ENCODE data around the gene DHRSX. TPM values are rescaled to one million over a fixed set of nuclear protein-coding genes. Genes with fewer than 3 reads are reported as not detected.
"Not testable (repeated sequence)": the region's sequence is repeated elsewhere in the genome, so short reads cannot be mapped to it uniquely, and the experiment has no call there.

DHRSX gene
- total and polyA plus RNA-seq, 5 experiments from 2014 or later, result 17.1 to 20.8 (median 17.2) TPM

DNA sequence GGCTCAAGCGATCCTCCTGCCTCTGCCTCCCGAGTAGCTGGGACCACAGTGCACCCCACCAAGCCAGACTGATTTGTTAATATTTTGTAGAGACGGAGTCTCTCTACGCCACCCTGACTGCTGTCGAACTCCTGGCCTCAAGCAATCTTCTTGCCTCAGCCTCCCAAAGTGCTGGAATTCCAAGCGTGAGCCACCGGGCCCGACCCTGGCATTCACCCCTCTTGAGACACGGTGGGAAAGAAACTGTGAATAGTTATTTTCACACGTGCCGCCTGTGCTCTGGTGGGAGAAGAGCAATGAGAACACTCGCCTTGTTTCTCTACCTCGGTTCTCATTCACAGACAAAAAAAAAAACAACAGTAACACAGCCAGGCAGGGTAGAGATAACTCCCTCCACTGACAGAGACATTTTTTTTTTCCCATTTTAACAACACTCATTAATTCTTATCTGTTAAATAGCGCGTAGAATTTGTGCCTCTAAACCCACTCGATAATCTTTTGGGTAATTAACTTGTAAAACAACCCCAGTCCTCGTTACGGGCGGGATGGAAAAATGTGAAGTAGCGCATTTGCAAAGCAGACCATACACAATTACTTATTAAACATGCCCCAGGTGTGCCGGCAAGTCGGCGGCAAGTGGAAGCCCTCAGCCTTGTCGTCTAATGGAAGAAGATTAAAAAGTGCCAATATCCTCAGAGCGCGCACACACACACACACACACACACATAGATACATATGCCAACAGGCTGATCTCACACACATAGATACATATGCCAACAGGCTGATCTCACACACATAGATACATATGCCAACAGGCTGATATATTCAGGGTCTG, 103.3 kb downstream of the DHRSX start:
- Mint-ChIP-seq H3K4me3 (no peak overlapping the region), H3K4me1 (peaks cover 0 to 12% (median 3%) of the 10 kb centered on the region in 4 donors), H3K27me3 (no peaks in the 10 kb centered on the region), H3K27ac (peak overlapping the region in 1 of 10 donors; percentile 28), H3K36me3 (peaks cover 0 to 52% (median 28%) of the 10 kb centered on the region in 3 donors), H3K9me3 (peaks cover 0 to 3% (median 0%) of the 10 kb centered on the region in 9 donors)
- no peak for DNase-seq
- ATAC-seq, result no peak
- POLR2A ChIA-PET, result no interaction called here

DNA sequence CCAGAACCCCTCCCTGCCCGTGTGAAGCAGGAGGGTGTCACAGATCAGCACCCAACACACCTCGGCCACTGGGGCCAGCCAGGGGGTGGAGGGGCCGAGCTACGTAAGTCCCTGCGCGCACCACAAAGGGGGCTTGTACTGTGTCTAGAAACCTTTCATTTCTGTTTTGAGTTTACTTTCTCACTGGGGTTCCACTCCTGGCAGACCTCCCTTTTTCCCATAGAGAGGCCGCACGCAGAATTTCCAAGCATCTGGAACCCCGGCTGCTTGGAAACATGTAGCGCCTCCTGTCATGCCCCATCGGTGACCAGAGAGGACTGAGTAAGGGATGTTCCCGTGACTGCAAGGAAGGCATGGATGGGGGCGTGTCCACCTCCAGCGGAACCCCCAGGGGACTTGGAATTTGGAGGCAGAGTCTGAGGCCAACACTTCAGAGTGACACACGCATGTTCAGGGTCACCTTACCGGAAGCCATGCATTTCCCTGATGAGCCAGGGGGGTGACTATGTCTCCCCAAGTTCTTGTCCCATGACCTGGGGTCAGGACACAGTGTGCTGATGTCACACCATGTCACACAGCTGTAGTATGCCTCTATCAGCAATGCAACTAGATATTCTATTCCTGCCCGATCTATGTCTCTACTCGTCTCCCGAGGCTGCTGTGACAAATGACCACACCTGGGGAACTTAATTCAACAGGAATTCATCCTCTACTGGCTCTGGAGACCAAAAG, 105.3 kb downstream of the DHRSX start:
- Mint-ChIP-seq H3K4me1 (peaks cover 0 to 6% (median 2%) of the 10 kb centered on the region in 4 donors), H3K36me3 (peaks cover 13 to 51% (median 36%) of the 10 kb centered on the region in 3 donors), H3K27me3 (no peaks in the 10 kb centered on the region)

DNA sequence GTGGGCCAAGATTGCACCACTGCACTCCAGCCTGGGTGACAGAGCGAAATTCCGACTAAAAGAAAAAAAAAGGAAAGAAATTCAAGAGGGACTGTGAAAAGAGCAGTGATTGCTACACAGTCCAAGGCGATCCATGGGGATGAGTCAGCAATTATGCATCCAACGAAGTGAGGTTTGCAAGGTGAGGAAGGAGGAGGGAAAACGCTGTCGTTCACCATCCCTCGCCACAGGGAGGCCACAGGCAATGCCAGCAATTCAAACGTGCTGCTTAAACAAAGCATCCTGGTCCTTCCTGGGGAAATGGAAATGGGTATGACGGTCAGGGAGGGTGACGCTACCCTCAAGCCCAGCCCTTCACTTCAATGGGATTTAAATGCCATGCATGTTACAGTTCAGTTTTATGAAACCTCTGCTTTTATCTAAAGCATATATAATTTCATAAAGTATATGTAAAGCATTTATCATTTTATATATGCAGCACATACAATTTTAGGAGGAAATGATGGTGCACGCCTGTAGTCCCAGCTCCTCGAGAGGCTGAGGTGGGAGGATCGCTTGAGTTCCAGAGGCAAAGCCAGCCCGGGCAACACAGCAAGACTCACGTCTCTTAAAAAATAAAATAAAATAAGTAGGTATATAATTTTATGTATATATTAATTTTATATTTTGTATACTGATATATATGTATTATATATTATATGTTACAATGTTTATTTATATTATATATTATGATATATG, 108.7 kb downstream of the DHRSX start:
- ATAC-seq (no peak), DNase-seq (no peak)
- Mint-ChIP-seq H3K4me3 (no peak overlapping the region), H3K27me3 (no peaks in the 10 kb centered on the region), H3K36me3 (peaks cover 17 to 67% (median 42%) of the 10 kb centered on the region in 3 donors), H3K27ac (no peak overlapping the region), H3K4me1 (peaks cover 0 to 12% (median under 1%) of the 10 kb centered on the region in 4 donors), H3K9me3 (peaks cover 0 to 13% (median 5%) of the 10 kb centered on the region in 9 donors)
- POLR2A ChIA-PET, result no interaction called here

More for the DNA sequence above, 105.3 kb downstream of the DHRSX start:
- POLR2A ChIA-PET, result no interaction called here
- no peak overlapping the region for H3K4me3 Mint-ChIP-seq
- H3K9me3 Mint-ChIP-seq, result peaks cover 0 to 13% (median 5%) of the 10 kb centered on the region in 9 donors
- no peak overlapping the region for H3K27ac Mint-ChIP-seq
- DNase-seq (no peak), ATAC-seq (no peak)

DNA sequence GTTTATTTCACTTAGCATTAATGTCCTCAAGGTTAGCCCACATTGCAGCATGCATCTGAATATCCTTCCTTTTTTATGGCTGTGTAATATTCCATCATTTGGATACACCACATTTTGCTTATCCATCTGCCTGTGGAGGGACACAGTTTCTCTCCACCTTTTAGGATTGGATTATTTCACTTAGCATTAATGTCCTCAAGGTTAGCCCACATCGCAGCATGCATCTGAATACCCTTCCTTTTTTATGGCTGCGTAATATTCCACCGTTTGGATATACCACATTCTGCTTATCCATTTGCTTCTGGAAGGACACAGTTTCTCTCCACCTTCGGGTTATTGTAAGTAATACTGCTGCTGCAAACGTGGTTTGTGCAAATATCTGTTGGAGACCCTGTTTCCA, 110.0 kb downstream of the DHRSX start:
- Mint-ChIP-seq H3K27ac (no peak overlapping the region), H3K9me3 (peaks cover 0 to 13% (median 5%) of the 10 kb centered on the region in 9 donors), H3K36me3 (peaks cover 17 to 63% (median 40%) of the 10 kb centered on the region in 3 donors), H3K4me3 (no peak overlapping the region), H3K4me1 (peaks cover 0 to 12% (median under 1%) of the 10 kb centered on the region in 4 donors), H3K27me3 (no peaks in the 10 kb centered on the region)
- ATAC-seq (no peak), DNase-seq (no peak)
- POLR2A ChIA-PET, result no interaction called here

DNA sequence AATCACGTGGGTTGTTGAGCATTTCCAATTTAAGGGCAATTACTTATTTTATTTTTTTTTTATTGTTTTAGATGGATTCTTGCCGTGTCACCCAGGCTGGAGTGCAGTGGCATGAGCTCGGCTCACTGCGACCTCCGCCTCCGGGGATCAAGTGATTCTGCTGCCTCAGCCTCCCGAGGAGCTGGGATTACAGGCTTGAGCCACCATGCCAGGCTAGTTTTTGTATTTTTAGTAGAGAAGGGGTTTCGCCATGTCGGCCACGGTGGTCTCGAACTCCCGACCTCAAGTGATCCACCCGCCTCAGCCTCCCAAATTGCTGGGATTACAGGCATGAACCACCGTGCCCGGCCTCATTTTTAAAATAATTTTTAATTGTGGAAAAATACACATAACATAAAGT, 111.0 kb downstream of the DHRSX start:
- peaks cover 17 to 56% (median 40%) of the 10 kb centered on the region in 3 donors for H3K36me3 Mint-ChIP-seq

DNA sequence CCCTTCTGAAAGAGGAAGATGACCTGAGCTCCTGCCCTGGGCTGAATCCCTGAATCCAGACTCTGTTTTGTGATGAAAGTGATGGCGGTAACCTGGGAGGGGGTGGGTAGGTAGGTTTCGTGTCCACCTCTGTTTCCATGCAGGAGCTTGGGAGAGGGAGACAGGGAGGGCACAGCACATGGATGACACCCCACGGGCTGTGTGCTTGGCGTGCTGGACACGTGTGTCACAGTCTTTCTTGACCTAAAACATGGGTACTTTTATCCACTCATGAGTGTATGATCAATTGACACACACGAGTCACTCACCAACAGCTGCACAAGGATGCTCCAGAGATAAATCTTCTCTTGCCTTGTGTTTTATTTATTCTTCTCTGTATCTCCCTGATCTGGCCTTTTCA, 111.5 kb downstream of the DHRSX start:
- H3K27ac Mint-ChIP-seq, result no peak overlapping the region
- peaks cover 0 to 14% (median 5%) of the 10 kb centered on the region in 9 donors for H3K9me3 Mint-ChIP-seq
- DNase-seq (no peak), ATAC-seq (no peak)
- no peak overlapping the region for H3K4me3 Mint-ChIP-seq
- POLR2A ChIA-PET, result no interaction called here
- peaks cover 0 to 11% (median under 1%) of the 10 kb centered on the region in 4 donors for H3K4me1 Mint-ChIP-seq
- H3K27me3 Mint-ChIP-seq, result no peaks in the 10 kb centered on the region
- peaks cover 17 to 53% (median 40%) of the 10 kb centered on the region in 3 donors for H3K36me3 Mint-ChIP-seq

More for the DNA sequence above, 111.0 kb downstream of the DHRSX start:
- Mint-ChIP-seq H3K4me1 (peaks cover 0 to 12% (median under 1%) of the 10 kb centered on the region in 4 donors), H3K9me3 (peaks cover 0 to 13% (median 5%) of the 10 kb centered on the region in 9 donors)
- ATAC-seq, H3K4me3 Mint-ChIP-seq, POLR2A ChIA-PET, H3K27me3 Mint-ChIP-seq, H3K27ac Mint-ChIP-seq, DNase-seq: not testable (repeated sequence)

DNA sequence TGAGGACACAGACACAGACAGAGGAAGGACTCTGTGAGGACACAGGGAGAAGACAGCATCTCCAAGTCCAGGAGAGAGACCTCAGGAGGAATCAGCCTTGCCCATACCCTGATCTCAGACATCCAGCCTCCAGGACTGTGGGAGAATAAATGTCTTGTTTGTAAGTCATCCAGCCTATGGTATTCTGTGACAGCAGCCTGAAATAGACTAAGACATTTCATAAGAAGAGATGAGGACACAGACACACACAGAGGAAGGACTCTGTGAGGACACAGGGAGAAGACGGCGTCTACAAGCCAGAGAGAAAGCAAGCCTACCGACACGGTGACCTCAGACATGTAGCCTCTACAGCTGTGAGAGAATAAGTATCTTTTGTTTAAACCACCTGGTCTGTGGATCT, 112.1 kb downstream of the DHRSX start:
- ATAC-seq, result no peak
- POLR2A ChIA-PET, result no interaction called here
- Mint-ChIP-seq H3K4me1 (peaks cover 0 to 10% (median 0%) of the 10 kb centered on the region in 4 donors), H3K27me3 (no peaks in the 10 kb centered on the region), H3K4me3 (no peak overlapping the region), H3K27ac (peak overlapping the region in 2 of 10 donors; percentile 56 to 78), H3K9me3 (peaks cover 0 to 14% (median 5%) of the 10 kb centered on the region in 9 donors), H3K36me3 (peaks cover 17 to 47% (median 38%) of the 10 kb centered on the region in 3 donors)
- no peak for DNase-seq

DNA sequence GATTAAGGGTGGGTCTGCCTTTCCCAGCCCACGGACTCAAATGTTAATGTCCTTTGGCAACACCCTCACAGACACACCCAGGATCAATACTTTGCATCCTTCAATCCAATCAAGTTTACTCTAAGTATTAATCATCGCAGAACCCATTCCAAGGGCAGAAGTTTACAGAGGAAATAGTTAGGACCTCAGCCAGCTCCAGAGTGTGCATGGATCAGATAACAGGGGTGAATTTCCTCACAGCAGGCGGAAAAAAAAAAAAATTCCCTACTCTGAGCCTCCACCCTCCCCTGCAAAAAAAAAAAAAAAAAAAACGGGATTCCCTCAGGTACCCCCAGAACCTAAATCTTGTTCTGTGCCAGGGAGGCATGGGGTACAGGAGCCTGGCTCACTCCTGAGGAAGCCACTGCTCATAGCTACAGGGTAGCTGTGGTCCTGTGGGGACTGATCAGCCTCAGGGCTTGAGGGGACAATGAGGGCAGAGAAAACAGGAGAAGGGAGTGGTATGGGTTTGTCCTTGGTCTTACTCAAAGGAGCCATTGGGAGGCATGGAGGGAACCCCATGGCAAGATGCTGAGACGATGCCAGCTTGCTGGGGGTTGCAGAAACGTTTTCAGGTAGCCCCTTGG, 113.0 kb downstream of the DHRSX start:
- Mint-ChIP-seq H3K36me3 (peaks cover 17 to 47% (median 38%) of the 10 kb centered on the region in 3 donors), H3K4me3 (no peak overlapping the region), H3K4me1 (peaks cover 0 to 8% (median 0%) of the 10 kb centered on the region in 4 donors), H3K27ac (peak overlapping the region in 5 of 10 donors; percentile 11 to 65 (median 37)), H3K27me3 (no peaks in the 10 kb centered on the region), H3K9me3 (peaks cover 0 to 11% (median 5%) of the 10 kb centered on the region in 9 donors)
- DNase-seq (no peak), ATAC-seq (no peak)
- POLR2A ChIA-PET, result no interaction called here

DNA sequence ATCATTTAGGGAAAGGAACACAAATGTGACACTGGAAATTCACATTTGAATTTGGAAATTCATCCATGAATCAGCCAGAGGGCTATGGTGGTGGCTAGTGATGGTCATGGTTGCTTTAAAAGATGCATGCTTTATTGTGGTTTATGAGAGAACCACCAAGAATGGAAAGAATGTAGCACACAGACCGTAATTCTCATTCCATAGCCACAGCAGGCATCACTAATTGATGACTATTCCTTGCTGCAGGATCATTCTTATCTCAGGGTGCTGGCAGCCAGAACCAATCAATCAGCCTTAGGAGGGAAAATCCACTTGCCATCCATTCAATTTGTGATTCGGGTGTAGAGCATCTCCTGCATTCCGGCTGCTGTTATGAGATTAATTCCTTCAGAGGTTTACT, 115.6 kb downstream of the DHRSX start:
- Mint-ChIP-seq H3K36me3 (peaks cover 4 to 36% (median 27%) of the 10 kb centered on the region in 3 donors), H3K4me1 (peaks cover 0 to 8% (median 0%) of the 10 kb centered on the region in 4 donors), H3K27me3 (no peaks in the 10 kb centered on the region), H3K9me3 (peaks cover 0 to 5% (median 0%) of the 10 kb centered on the region in 9 donors), H3K27ac (no peak overlapping the region), H3K4me3 (no peak overlapping the region)
- DNase-seq, result no peak
- POLR2A ChIA-PET, result no interaction called here
- no peak for ATAC-seq

DNA sequence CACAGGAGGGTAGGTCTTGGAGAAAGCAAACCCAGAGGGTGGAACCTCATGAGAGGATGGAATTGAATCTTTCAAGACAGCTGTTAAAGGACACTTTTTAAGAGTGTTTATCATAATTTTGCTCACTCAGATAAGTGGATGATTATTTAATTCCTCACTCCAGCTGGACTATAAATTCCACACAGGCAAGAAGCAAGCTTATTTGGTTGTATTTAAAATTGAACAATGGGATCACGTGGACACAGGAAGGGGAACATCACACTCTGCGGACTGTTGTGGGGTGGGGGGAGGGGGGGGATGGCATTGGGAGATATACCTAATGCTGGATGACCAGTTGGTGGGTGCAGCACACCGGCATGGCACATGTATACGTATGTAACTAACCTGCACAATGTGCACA, 116.3 kb downstream of the DHRSX start:
- H3K4me1 Mint-ChIP-seq, result peaks cover 0 to 8% (median 0%) of the 10 kb centered on the region in 4 donors
- no peaks in the 10 kb centered on the region for H3K27me3 Mint-ChIP-seq
- H3K36me3 Mint-ChIP-seq, result peaks cover 5 to 30% (median 25%) of the 10 kb centered on the region in 3 donors
- H3K4me3 Mint-ChIP-seq, result no peak overlapping the region
- ATAC-seq (no peak), DNase-seq (no peak)
- H3K27ac Mint-ChIP-seq, result no peak overlapping the region
- H3K9me3 Mint-ChIP-seq, result peaks cover 0 to 6% (median 0%) of the 10 kb centered on the region in 9 donors
- POLR2A ChIA-PET, result no interaction called here

DNA sequence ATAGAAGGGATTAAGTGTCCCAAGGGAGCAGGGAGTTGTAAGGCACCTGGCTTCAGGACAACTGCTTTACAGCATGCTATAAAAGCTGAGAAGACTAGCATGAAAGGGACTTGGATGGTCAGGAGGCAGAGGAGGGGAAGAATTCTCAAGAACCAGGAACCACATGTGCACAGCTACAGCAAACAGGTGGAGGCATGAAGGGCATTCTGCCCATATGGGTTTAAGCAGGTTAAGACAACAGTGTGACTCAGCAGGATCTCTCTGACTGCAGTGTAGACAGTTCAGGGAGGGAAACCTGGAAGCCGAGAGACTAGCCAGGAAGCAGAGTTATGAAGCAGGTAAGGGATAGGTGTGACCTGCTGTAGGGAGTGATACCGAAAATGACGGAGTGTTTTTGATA, 117.0 kb downstream of the DHRSX start:
- no peak overlapping the region for H3K27ac Mint-ChIP-seq
- peaks cover 12 to 27% (median 20%) of the 10 kb centered on the region in 3 donors for H3K36me3 Mint-ChIP-seq
- no peak overlapping the region for H3K4me3 Mint-ChIP-seq
- peaks cover 0 to 6% (median 0%) of the 10 kb centered on the region in 9 donors for H3K9me3 Mint-ChIP-seq
- no peaks in the 10 kb centered on the region for H3K27me3 Mint-ChIP-seq
- DNase-seq (no peak), ATAC-seq (no peak)
- H3K4me1 Mint-ChIP-seq, result peaks cover 0 to 4% (median 0%) of the 10 kb centered on the region in 4 donors
- POLR2A ChIA-PET, result no interaction called here

DNA sequence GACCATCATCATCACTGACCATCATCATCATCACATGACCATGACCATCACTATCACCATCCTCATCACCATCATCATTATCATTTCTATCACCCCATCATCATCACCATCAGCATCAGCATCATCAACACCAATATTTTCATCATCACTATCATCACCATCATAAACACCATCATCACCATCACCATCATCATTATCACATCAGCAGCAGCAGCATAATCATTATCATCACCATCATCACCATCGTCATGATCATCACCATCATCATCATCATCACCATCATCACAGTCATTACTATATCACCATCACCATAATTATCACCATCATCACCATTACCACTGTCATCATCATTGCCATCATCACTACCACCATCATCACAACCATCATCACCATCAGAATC, 117.6 kb downstream of the DHRSX start:
- Mint-ChIP-seq H3K9me3 (peaks cover 0 to 6% (median 0%) of the 10 kb centered on the region in 9 donors), H3K4me3 (no peak overlapping the region), H3K27me3 (no peaks in the 10 kb centered on the region), H3K36me3 (peaks cover 8 to 24% (median 19%) of the 10 kb centered on the region in 3 donors), H3K4me1 (no peaks in the 10 kb centered on the region), H3K27ac (no peak overlapping the region)
- ATAC-seq (no peak), DNase-seq (no peak)
- POLR2A ChIA-PET, result no interaction called here

All from naive thymus-derived CD8-positive, alpha-beta T cell (primary cell).